ENCODE measurements around the gene RASA3. TPM values are rescaled to one million over a fixed set of nuclear protein-coding genes. Genes with fewer than 3 reads are reported as not detected.
"Not testable (repeated sequence)": the region's sequence is repeated elsewhere in the genome, so short reads cannot be mapped to it uniquely, and the experiment has no call there.

The RASA3 gene
- total RNA-seq, 2 donors from 2014 or later: 8.6 to 12.5 TPM

- Histone ChIP-seq H3K4me1 (replicated peaks) (no peaks in the 10 kb centered on the region), H3K36me3 (no peaks in the 10 kb centered on the region), H3K27ac (no peak overlapping the region), H3K9me3 (no peaks in the 10 kb centered on the region), H3K4me3 (no peak overlapping the region), H3K27me3 (replicated peaks; ENCODE audit: insufficient read depth) (no peaks in the 10 kb centered on the region)
- TF ChIP-seq POLR2A (IDR thresholded peaks at IDR 0.05): no peak
- no peak for TF ChIP-seq POLR2AphosphoS5 (IDR thresholded peaks at IDR 0.05)
- no peak for TF ChIP-seq CTCF (IDR thresholded peaks at IDR 0.05)
- intact Hi-C loops (cut with DNase I): no loop called here
- DNase-seq (ENCODE audit: low spot score): no peak
- 61% methylated on average over 22 of the region's 25 CpGs for WGBS
Measured at GRCh38 chr13:114112231-114112825, 20.1 kb downstream of the RASA3 start.

GRCh38 chr13:114111577-114111976, 20.8 kb downstream of the RASA3 start:
- intact Hi-C loops (cut with DNase I): no loop called here
- Histone ChIP-seq H3K27me3 (replicated peaks; ENCODE audit: insufficient read depth) (no peaks in the 10 kb centered on the region), H3K9me3 (no peaks in the 10 kb centered on the region), H3K36me3 (no peaks in the 10 kb centered on the region), H3K4me1 (replicated peaks) (no peaks in the 10 kb centered on the region), H3K27ac (no peak overlapping the region), H3K4me3 (no peak overlapping the region)
- 74% methylated on average over 11 of the region's 11 CpGs for WGBS
- no peak for DNase-seq (ENCODE audit: low spot score)
- no peak for TF ChIP-seq POLR2AphosphoS5 (IDR thresholded peaks at IDR 0.05)

GRCh38 chr13:114110830-114111189, 21.6 kb downstream of the RASA3 start:
- H3K4me3 ChIP-seq; H3K4me1 ChIP-seq (replicated peaks); DNase-seq (ENCODE audit: low spot score); H3K27me3 ChIP-seq (replicated peaks; ENCODE audit: insufficient read depth); H3K9me3 ChIP-seq; H3K36me3 ChIP-seq; H3K27ac ChIP-seq; intact Hi-C loops (cut with DNase I): not testable (repeated sequence)
- 74% methylated on average over 14 of the region's 18 CpGs for WGBS

- TF ChIP-seq POLR2A (IDR thresholded peaks at IDR 0.05) (no peak), POLR2AphosphoS5 (IDR thresholded peaks at IDR 0.05) (no peak), CTCF (IDR thresholded peaks at IDR 0.05) (no peak)
- H3K27ac ChIP-seq: no peak overlapping the region
- DNase-seq (ENCODE audit: low spot score): no peak
- no peaks in the 10 kb centered on the region for H3K4me1 ChIP-seq (replicated peaks)
- H3K4me3 ChIP-seq: no peak overlapping the region
- intact Hi-C loops (cut with DNase I): no loop called here
- H3K36me3 ChIP-seq: no peaks in the 10 kb centered on the region
- no peaks in the 10 kb centered on the region for H3K9me3 ChIP-seq
- no peaks in the 10 kb centered on the region for H3K27me3 ChIP-seq (replicated peaks; ENCODE audit: insufficient read depth)
- WGBS: 82% methylated on average over 25 of the region's 25 CpGs
Measured at GRCh38 chr13:114110091-114110829, 22.2 kb downstream of the RASA3 start.

GRCh38 chr13:114109641-114110041, 22.8 kb downstream of the RASA3 start:
- H3K27me3 ChIP-seq (replicated peaks; ENCODE audit: insufficient read depth): no peaks in the 10 kb centered on the region
- 60% methylated on average over 24 of the region's 24 CpGs for WGBS
- H3K36me3 ChIP-seq: no peaks in the 10 kb centered on the region
- DNase-seq (ENCODE audit: low spot score): no peak
- H3K9me3 ChIP-seq: no peaks in the 10 kb centered on the region
- intact Hi-C loops (cut with DNase I): no loop called here
- no peaks in the 10 kb centered on the region for H3K4me1 ChIP-seq (replicated peaks)
- no peak overlapping the region for H3K4me3 ChIP-seq
- TF ChIP-seq CTCF (IDR thresholded peaks at IDR 0.05): no peak
- no peak for TF ChIP-seq POLR2AphosphoS5 (IDR thresholded peaks at IDR 0.05)
- TF ChIP-seq POLR2A (IDR thresholded peaks at IDR 0.05): no peak
- no peak overlapping the region for H3K27ac ChIP-seq

- no peak for DNase-seq (ENCODE audit: low spot score)
- no peaks in the 10 kb centered on the region for H3K4me1 ChIP-seq (replicated peaks)
- no peaks in the 10 kb centered on the region for H3K36me3 ChIP-seq
- H3K4me3 ChIP-seq: no peak overlapping the region
- intact Hi-C loops (cut with DNase I): no loop called here
- TF ChIP-seq POLR2AphosphoS5 (IDR thresholded peaks at IDR 0.05): no peak
- no peak for TF ChIP-seq CTCF (IDR thresholded peaks at IDR 0.05)
- TF ChIP-seq POLR2A (IDR thresholded peaks at IDR 0.05): no peak
- H3K9me3 ChIP-seq: no peaks in the 10 kb centered on the region
- H3K27me3 ChIP-seq (replicated peaks; ENCODE audit: insufficient read depth): no peaks in the 10 kb centered on the region
- H3K27ac ChIP-seq: no peak overlapping the region
- 93% methylated on average over 20 of the region's 20 CpGs for WGBS
Measured at GRCh38 chr13:114108894-114109293, 23.5 kb downstream of the RASA3 start.
